HCT116 (cell line): Measurements from ENCODE around the gene PHKA2. TPM values are rescaled to one million over a fixed set of nuclear protein-coding genes. Genes with fewer than 3 reads are reported as not detected.

Experiments
- ATAC-seq: fragments of 200-7000 bp; cut with Tn5 transposase; 2 replicates; pipeline ENCODE4 v1.9.1; 2020; ENCODE audit warnings: mild to moderate bottlenecking, moderate library complexity
- BruUV-seq: library from RNA; stranded (reverse); fragments of 400-500 nt; replicated peaks from 2 replicates; lab custom pipeline; 2021; lab: Mats Ljungman, UMichigan
- CTCF ChIA-PET: fragments of 300-600 bp; sonication (Branson Sonifier 250); formaldehyde crosslinking; loops from one replicate; lab custom pipeline; 2021; ENCODE audit warnings: antibody characterized with exemption; lab: Charles Lee
- POLR2A ChIA-PET: fragments of 300-600, 350-600 bp; sonication (Branson Sonifier 250); formaldehyde crosslinking; loops from one replicate; lab custom pipeline; 2021; ENCODE audit warnings: antibody characterized with exemption; lab: Charles Lee
- RAD21 ChIA-PET, 2 experiments: fragments of 300-600 bp; sonication (Branson Sonifier 250); formaldehyde crosslinking; loops; one replicate each; lab custom pipeline; 2023; ENCODE audit warnings: low total read pairs in 2 of 2; ENCODE audit not compliant: uncharacterized antibody in 2 of 2, unreplicated experiment in 2 of 2, low non-redundant PET in 1 of 2; lab: Charles Lee
- DNase-seq: peaks from one replicate; pipeline ENCODE4 v3.0.0-alpha.2; 2010; ENCODE audit warnings: low read depth, low spot score
- H2AFZ ChIP-seq: fragments of 200-600 bp; shearing (Covaris generic), sonication (generic); 2 replicates; pipeline ENCODE4 v1.6.1; 2017; ENCODE audit warnings: low read depth, mixed run types, mixed read lengths, antibody characterized with exemption, low read length; ENCODE audit not compliant: poor library complexity, severe bottlenecking
- H3K27ac ChIP-seq: 2 replicates; pipeline ENCODE4 v1.5.1; 2012; ENCODE audit warnings: low read depth, low read length
- H3K27me3 ChIP-seq: fragments of 200-600 bp; sonication (generic); 2 replicates; pipeline ENCODE4 v1.6.1; 2016; ENCODE audit warnings: mixed run types, low read length, mixed read lengths; ENCODE audit not compliant: insufficient read depth
- H3K36me3 ChIP-seq, 2 experiments: fragments of 200-500 bp in 1 of 2; fragments of 200-600 bp in 1 of 2; sonication (Bioruptor generic) in 1 of 2; sonication (generic) in 1 of 2; 2 replicates each; pipeline versions ENCODE4 v1.5.1 to v1.6.1; 2014 to 2016; ENCODE audit warnings: low read length in 2 of 2, inconsistent platforms in 1 of 2, mixed read lengths in 1 of 2, mixed run types in 1 of 2; ENCODE audit not compliant: insufficient read depth in 2 of 2, control insufficient read depth in 1 of 2
- H3K4me1 ChIP-seq, 2 experiments: fragments of 200-600 bp in 1 of 2; sonication (generic) in 1 of 2; 2 replicates each; pipeline versions ENCODE4 v1.5.1 to v1.6.1; 2012 to 2017; ENCODE audit warnings: low read length in 2 of 2, inconsistent platforms in 1 of 2, mild to moderate bottlenecking in 1 of 2, mixed read lengths in 1 of 2, mixed run types in 1 of 2, moderate library complexity in 1 of 2; ENCODE audit not compliant: insufficient read depth in 2 of 2, control insufficient read depth in 1 of 2
- H3K4me2 ChIP-seq: fragments of 200-600 bp; sonication (generic); 2 replicates; pipeline ENCODE4 v1.6.1; 2017; ENCODE audit warnings: mixed run types, low read length, mixed read lengths
- H3K4me3 ChIP-seq, 2 experiments: fragments of 200-600 bp in 1 of 2; sonication (generic) in 1 of 2; replicated peaks in 1 of 2; 2 replicates each; pipeline ENCODE4 v1.5.1; 2011 to 2016; ENCODE audit warnings: low read length in 2 of 2, control low read depth in 1 of 2, low read depth in 1 of 2, mild to moderate bottlenecking in 1 of 2, mixed read lengths in 1 of 2, mixed run types in 1 of 2
- H3K79me2 ChIP-seq: fragments of 200-600 bp; sonication (generic); 2 replicates; pipeline ENCODE4 v1.6.1; 2017; ENCODE audit warnings: mild to moderate bottlenecking, mixed run types, low read length, moderate library complexity, mixed read lengths; ENCODE audit not compliant: insufficient read depth
- H3K9ac ChIP-seq: fragments of 200-600 bp; sonication (generic); 2 replicates; pipeline ENCODE4 v1.6.1; 2016; ENCODE audit warnings: low read length, mixed read lengths
- H3K9me2 ChIP-seq: fragments of 200-600 bp; sonication (generic), shearing (Covaris generic); 2 replicates; pipeline ENCODE4 v1.6.1; 2017; ENCODE audit warnings: mixed run types, mild to moderate bottlenecking, moderate library complexity; ENCODE audit not compliant: insufficient read depth
- H3K9me3 ChIP-seq, 2 experiments: fragments of 200-500 bp in 1 of 2; fragments of 200-600 bp in 1 of 2; sonication (Bioruptor generic) in 1 of 2; sonication (generic) in 1 of 2; 2 replicates each; pipeline ENCODE4 v1.6.1; 2014 to 2017; ENCODE audit warnings: low read length in 2 of 2, mixed read lengths in 2 of 2, inconsistent platforms in 1 of 2, low read depth in 1 of 2, mild to moderate bottlenecking in 1 of 2, mixed run types in 1 of 2, moderate library complexity in 1 of 2; ENCODE audit not compliant: control insufficient read depth in 1 of 2, insufficient read depth in 1 of 2
- H4K20me1 ChIP-seq: fragments of 200-600 bp; sonication (generic), shearing (Covaris generic); 2 replicates; pipeline ENCODE4 v1.6.1; 2017; ENCODE audit warnings: mixed run types, mild to moderate bottlenecking, moderate library complexity; ENCODE audit not compliant: insufficient read depth
- CEBPB ChIP-seq: IDR thresholded peaks from 2 replicates; pipeline ENCODE4 v1.6.1; 2012; ENCODE audit warnings: low read depth
- EGR1 ChIP-seq: IDR thresholded peaks from 2 replicates; pipeline ENCODE4 v1.6.1; 2012; ENCODE audit warnings: low read depth
- EZH2phosphoT487 ChIP-seq: fragments of 200-600 bp; IDR thresholded peaks from 2 replicates; pipeline ENCODE4 v1.6.1; 2018; ENCODE audit warnings: antibody characterized with exemption, borderline replicate concordance
- FOSL1 ChIP-seq: IDR thresholded peaks from 2 replicates; pipeline ENCODE4 v1.6.1; 2012; ENCODE audit warnings: low read depth
- JUND ChIP-seq: IDR thresholded peaks from 2 replicates; pipeline ENCODE4 v1.6.1; 2012
- MAX ChIP-seq: IDR thresholded peaks from 2 replicates; pipeline ENCODE4 v1.6.1; 2012
- POLR2A ChIP-seq: IDR thresholded peaks from 2 replicates; pipeline ENCODE4 v1.7.0; 2011; ENCODE audit warnings: borderline replicate concordance; ENCODE audit not compliant: insufficient read depth, insufficient read length; ENCODE audit errors: extremely low read depth
- POLR2AphosphoS5 ChIP-seq: IDR thresholded peaks from 2 replicates; pipeline ENCODE4 v1.6.1; 2011; ENCODE audit warnings: mild to moderate bottlenecking, low read depth, low read length, moderate library complexity
- REST ChIP-seq: IDR thresholded peaks from 2 replicates; pipeline ENCODE4 v1.6.1; 2012; ENCODE audit warnings: low read depth
- SIN3A ChIP-seq: IDR thresholded peaks from 2 replicates; pipeline ENCODE4 v1.6.1; 2012; ENCODE audit warnings: low read depth
- SP1 ChIP-seq: IDR thresholded peaks from 2 replicates; pipeline ENCODE4 v1.6.1; 2012; ENCODE audit warnings: low read depth
- SRF ChIP-seq: IDR thresholded peaks from 2 replicates; pipeline ENCODE4 v1.6.1; 2012; ENCODE audit warnings: low read depth
- ZBTB33 ChIP-seq: IDR thresholded peaks from 2 replicates; pipeline ENCODE4 v1.6.1; 2011; ENCODE audit warnings: mild to moderate bottlenecking, low read length, moderate library complexity; ENCODE audit not compliant: insufficient replicate concordance; ENCODE audit errors: extremely low read depth
- ZFX ChIP-seq: fragments of 450-650 bp; IDR thresholded peaks from 2 replicates; pipeline ENCODE4 v1.6.1; 2017
- intact Hi-C: fragments of 100-400 bp; cut with micrococcal nuclease; formaldehyde crosslinking; loops from 2 replicates; pipeline ENCODE4 v1.10.0; 2022
- total RNA-seq: library from RNA; stranded (reverse); gene quantifications from one replicate; pipeline ENCODE4 v1.2.1, GENCODE V29; 2021; ENCODE audit not compliant: unreplicated experiment

The PHKA2 gene
- total RNA-seq, 1 experiment from 2014 or later, result 23.8 TPM

- Histone ChIP-seq H3K4me1 (no peaks in the 10 kb centered on the region; a peak in 1 of 4 replicates), H3K36me3 (no peaks in the 10 kb centered on the region), H3K27ac (no peak overlapping the region), H2AFZ (no peak overlapping the region), H3K4me2 (no peak overlapping the region), H3K9me2 (no peaks in the 10 kb centered on the region), H3K4me3 (no peak overlapping the region), H3K79me2 (no peaks in the 10 kb centered on the region), H3K27me3 (no peaks in the 10 kb centered on the region), H4K20me1 (no peaks in the 10 kb centered on the region), H3K9me3 (no peaks in the 10 kb centered on the region), H3K9ac (no peak overlapping the region)
- TF ChIP-seq CEBPB (no peak), SRF (no peak), ZBTB33 (no peak)
- ATAC-seq (no peak), DNase-seq (no peak)
- intact Hi-C loops, result no loop called here
- RAD21 ChIA-PET, result no interaction called here
- BruUV-seq, result no TSS peak
- CTCF ChIA-PET, result interaction anchor here (1.3 kb wide), 1 partner anchor 384 kb away, joined by 3 read pairs; no protein-coding TSS in a partner anchor
- POLR2A ChIA-PET, result no interaction called here
These were observed 34.5 kb downstream of the PHKA2 start for GRCh38 chrX:18949291-18949943.

GRCh38 chrX:18946611-18947010, 37.3 kb downstream of the PHKA2 start:
- Histone ChIP-seq H4K20me1 (no peaks in the 10 kb centered on the region), H3K4me3 (no peak overlapping the region), H3K27ac (no peak overlapping the region), H3K79me2 (no peaks in the 10 kb centered on the region), H3K4me2 (no peak overlapping the region), H3K9me2 (no peaks in the 10 kb centered on the region), H3K27me3 (no peaks in the 10 kb centered on the region), H3K9me3 (no peaks in the 10 kb centered on the region), H3K4me1 (no peaks in the 10 kb centered on the region; a peak in 1 of 4 replicates), H2AFZ (no peak overlapping the region), H3K9ac (no peak overlapping the region), H3K36me3 (no peaks in the 10 kb centered on the region)
- DNase-seq (no peak), ATAC-seq (no peak)
- BruUV-seq, result no TSS peak
- intact Hi-C loops, result no loop called here
- RAD21 ChIA-PET, result no interaction called here
- CTCF ChIA-PET, result no interaction called here
- POLR2A ChIA-PET, result no interaction called here
- TF ChIP-seq EGR1 (no peak), MAX (no peak), CEBPB (no peak), REST (no peak), POLR2AphosphoS5 (no peak), JUND (no peak), EZH2phosphoT487 (no peak), FOSL1 (no peak), ZFX (no peak), SIN3A (no peak), SP1 (no peak), POLR2A (no peak)
